CD4-positive, alpha-beta T cell treated with Interleukin-4 for 4 hours (primary cell): ENCODE measurements around the gene RASSF3.
A peak's percentile ranks its signal among the peaks of the same experiment; 100 is the strongest.

Source experiments
- DNase-seq: peaks from one replicate; pipeline ENCODE4 v3.0.0-alpha.2; 2020

RASSF3 gene

GRCh38 chr12:64736771-64737170 is 126.5 kb downstream of the RASSF3 start:
- DNase-seq: no peak

- DNase-seq: peak; percentile 42
Observed at GRCh38 chr12:64737539-64737938, 127.2 kb downstream of the RASSF3 start.

- no peak for DNase-seq
Observed at GRCh38 chr12:64739778-64740177, 129.5 kb downstream of the RASSF3 start.

- no peak for DNase-seq
Observed at GRCh38 chr12:64740646-64741045, 130.4 kb downstream of the RASSF3 start.

- DNase-seq: no peak
Observed at GRCh38 chr12:64742416-64742815, 132.1 kb downstream of the RASSF3 start.

- no peak for DNase-seq
Observed at GRCh38 chr12:64743206-64743605, 132.9 kb downstream of the RASSF3 start.

- no peak for DNase-seq
Observed at GRCh38 chr12:64744422-64745258, 134.3 kb downstream of the RASSF3 start.

GRCh38 chr12:64745259-64745807 is 135.0 kb downstream of the RASSF3 start:
- no peak for DNase-seq

- DNase-seq: no peak
Observed at GRCh38 chr12:64745980-64746379, 135.7 kb downstream of the RASSF3 start.

- DNase-seq: no peak
Observed at GRCh38 chr12:64746663-64747062, 136.4 kb downstream of the RASSF3 start.
